ENCODE results near the gene PAX5. TPM values are rescaled to one million over a fixed set of nuclear protein-coding genes. Genes with fewer than 3 reads are reported as not detected.

Gene PAX5
- total RNA-seq, 3 donors from 2014 or later (not counting 1 experiment from before 2014, with no cell fraction given): 1.3 to 2.1 (median 2.0) TPM

DNA sequence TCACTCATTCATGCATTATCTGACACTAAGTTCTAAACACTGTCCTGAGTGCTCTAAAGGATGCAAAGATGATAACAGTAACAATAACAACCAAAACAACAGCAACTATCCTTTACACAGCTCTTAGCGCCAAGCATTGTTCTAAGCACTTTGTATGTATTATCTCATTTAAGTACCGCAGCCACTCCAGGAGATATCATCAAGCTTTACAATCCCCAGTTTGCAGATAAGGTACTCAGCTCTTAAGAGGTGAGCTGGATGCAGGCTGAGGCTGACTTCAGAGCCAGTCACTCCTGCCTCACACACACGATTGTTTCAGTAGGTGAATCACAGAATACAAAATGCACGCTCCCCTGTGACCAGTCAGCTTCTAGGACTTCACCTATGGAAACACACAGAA lies 141.8 kb downstream of the PAX5 start:
- Histone ChIP-seq H3K9me3 (ENCODE audit: control insufficient read depth, insufficient read depth, low read length) (no peaks in the 10 kb centered on the region), H3K36me3 (ENCODE audit: control insufficient read depth, insufficient read depth, low read length) (no peaks in the 10 kb centered on the region), H3K4me3 (ENCODE audit: low read length) (no peak overlapping the region), H3K27ac (ENCODE audit: low read length) (no peak overlapping the region), H3K4me1 (ENCODE audit: control insufficient read depth, insufficient read depth, low read length) (no peaks in the 10 kb centered on the region), H3K27me3 (ENCODE audit: control insufficient read depth, insufficient read depth, low read length) (no peaks in the 10 kb centered on the region)
- no peaks in the 10 kb centered on the region for H3K9me3 Mint-ChIP-seq
- H3K27ac Mint-ChIP-seq: no peak overlapping the region
- no peak overlapping the region for H3K4me3 Mint-ChIP-seq
- peaks cover 15 to 40% of the 10 kb centered on the region in 2 donors for H3K27me3 Mint-ChIP-seq (ENCODE audit: low read depth in 2 of 2)
- TF ChIP-seq, protein P1, sequence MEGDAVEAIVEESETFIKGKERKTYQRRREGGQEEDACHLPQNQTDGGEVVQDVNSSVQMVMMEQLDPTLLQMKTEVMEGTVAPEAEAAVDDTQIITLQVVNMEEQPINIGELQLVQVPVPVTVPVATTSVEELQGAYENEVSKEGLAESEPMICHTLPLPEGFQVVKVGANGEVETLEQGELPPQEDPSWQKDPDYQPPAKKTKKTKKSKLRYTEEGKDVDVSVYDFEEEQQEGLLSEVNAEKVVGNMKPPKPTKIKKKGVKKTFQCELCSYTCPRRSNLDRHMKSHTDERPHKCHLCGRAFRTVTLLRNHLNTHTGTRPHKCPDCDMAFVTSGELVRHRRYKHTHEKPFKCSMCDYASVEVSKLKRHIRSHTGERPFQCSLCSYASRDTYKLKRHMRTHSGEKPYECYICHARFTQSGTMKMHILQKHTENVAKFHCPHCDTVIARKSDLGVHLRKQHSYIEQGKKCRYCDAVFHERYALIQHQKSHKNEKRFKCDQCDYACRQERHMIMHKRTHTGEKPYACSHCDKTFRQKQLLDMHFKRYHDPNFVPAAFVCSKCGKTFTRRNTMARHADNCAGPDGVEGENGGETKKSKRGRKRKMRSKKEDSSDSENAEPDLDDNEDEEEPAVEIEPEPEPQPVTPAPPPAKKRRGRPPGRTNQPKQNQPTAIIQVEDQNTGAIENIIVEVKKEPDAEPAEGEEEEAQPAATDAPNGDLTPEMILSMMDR (IDR thresholded peaks at IDR 0.05): no peak
- intact Hi-C loops (cut with micrococcal nuclease): no loop called here
- ATAC-seq (no peak), DNase-seq (no peak)
- H3K36me3 Mint-ChIP-seq: no peaks in the 10 kb centered on the region
- H3K4me1 Mint-ChIP-seq: no peaks in the 10 kb centered on the region
- WGBS (ENCODE audit: insufficient coverage): 90% methylated on average over 4 of the region's 4 CpGs

DNA sequence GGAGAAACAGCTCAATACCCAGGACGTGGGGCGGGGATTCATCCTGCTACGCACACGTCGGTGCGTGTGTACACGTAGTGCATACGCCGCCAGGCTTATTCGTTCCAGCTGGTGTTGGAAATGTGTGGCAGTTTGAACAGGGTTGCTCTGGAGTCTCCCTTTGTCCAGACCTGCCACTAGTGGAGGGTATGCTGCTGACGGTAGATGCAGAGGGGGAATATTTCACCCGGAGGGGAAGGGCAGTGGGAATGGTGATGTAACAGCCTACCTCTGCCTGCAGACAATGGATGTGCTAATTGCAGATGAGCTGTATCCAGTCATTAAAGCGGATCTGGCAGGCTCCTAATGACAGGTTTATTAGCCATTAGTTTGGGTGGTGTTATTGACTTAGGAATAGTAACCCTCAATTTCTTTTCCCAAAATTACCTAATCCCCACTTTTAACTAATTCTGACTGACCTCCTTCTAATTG lies 142.7 kb downstream of the PAX5 start:
- Mint-ChIP-seq H3K36me3 (no peaks in the 10 kb centered on the region), H3K4me1 (no peaks in the 10 kb centered on the region), H3K9me3 (no peaks in the 10 kb centered on the region), H3K4me3 (no peak overlapping the region), H3K27ac (no peak overlapping the region), H3K27me3 (ENCODE audit: low read depth in 2 of 2) (peaks cover 15 to 49% of the 10 kb centered on the region in 2 donors)
- H3K9me3 ChIP-seq (ENCODE audit: control insufficient read depth, insufficient read depth, low read length): no peaks in the 10 kb centered on the region
- H3K27ac ChIP-seq (ENCODE audit: low read length): no peak overlapping the region
- no peaks in the 10 kb centered on the region for H3K27me3 ChIP-seq (ENCODE audit: control insufficient read depth, insufficient read depth, low read length)
- no peak for ATAC-seq
- 82% methylated on average over 13 of the region's 13 CpGs for WGBS (ENCODE audit: insufficient coverage)
- no peaks in the 10 kb centered on the region for H3K36me3 ChIP-seq (ENCODE audit: control insufficient read depth, insufficient read depth, low read length)
- H3K4me3 ChIP-seq (ENCODE audit: low read length): no peak overlapping the region
- no peak for DNase-seq
- TF ChIP-seq, protein P1 (IDR thresholded peaks at IDR 0.05): no peak
- H3K4me1 ChIP-seq (ENCODE audit: control insufficient read depth, insufficient read depth, low read length): no peaks in the 10 kb centered on the region
- intact Hi-C loops (cut with micrococcal nuclease): no loop called here

DNA sequence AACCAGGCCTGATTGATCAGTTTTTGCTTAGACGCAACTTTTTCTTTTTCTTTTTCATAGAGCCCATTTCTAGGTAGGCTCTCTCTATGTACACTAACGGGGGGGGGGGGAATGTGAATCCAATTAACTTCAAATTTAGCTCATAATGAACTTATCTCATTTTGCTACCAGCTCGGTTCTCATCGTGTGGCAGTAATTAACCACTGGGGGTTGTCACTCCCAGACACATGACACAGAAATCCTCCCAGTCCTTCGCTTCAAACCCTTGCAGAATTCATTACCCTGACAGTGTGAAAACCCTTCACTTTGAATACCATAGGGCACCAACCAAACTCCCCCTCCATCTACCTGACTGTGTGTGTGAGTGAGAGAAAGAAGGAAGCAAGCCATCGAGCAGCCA lies 144.2 kb downstream of the PAX5 start:
- H3K4me1 ChIP-seq (ENCODE audit: control insufficient read depth, insufficient read depth, low read length): no peaks in the 10 kb centered on the region
- no peaks in the 10 kb centered on the region for H3K27me3 ChIP-seq (ENCODE audit: control insufficient read depth, insufficient read depth, low read length)
- intact Hi-C loops (cut with micrococcal nuclease): no loop called here
- H3K4me1 Mint-ChIP-seq: no peaks in the 10 kb centered on the region
- H3K36me3 ChIP-seq (ENCODE audit: control insufficient read depth, insufficient read depth, low read length): no peaks in the 10 kb centered on the region
- no peak for DNase-seq
- no peak overlapping the region for H3K27ac Mint-ChIP-seq
- no peaks in the 10 kb centered on the region for H3K9me3 ChIP-seq (ENCODE audit: control insufficient read depth, insufficient read depth, low read length)
- no peak overlapping the region for H3K4me3 ChIP-seq (ENCODE audit: low read length)
- TF ChIP-seq, protein P1 (IDR thresholded peaks at IDR 0.05): no peak
- no peak overlapping the region for H3K27ac ChIP-seq (ENCODE audit: low read length)
- peaks cover 17 to 57% of the 10 kb centered on the region in 2 donors for H3K27me3 Mint-ChIP-seq (ENCODE audit: low read depth in 2 of 2)
- no peak overlapping the region for H3K4me3 Mint-ChIP-seq
- no peak for ATAC-seq
- 73% methylated on average over 4 of the region's 6 CpGs for WGBS (ENCODE audit: insufficient coverage)
- H3K9me3 Mint-ChIP-seq: no peaks in the 10 kb centered on the region
- H3K36me3 Mint-ChIP-seq: no peaks in the 10 kb centered on the region

DNA sequence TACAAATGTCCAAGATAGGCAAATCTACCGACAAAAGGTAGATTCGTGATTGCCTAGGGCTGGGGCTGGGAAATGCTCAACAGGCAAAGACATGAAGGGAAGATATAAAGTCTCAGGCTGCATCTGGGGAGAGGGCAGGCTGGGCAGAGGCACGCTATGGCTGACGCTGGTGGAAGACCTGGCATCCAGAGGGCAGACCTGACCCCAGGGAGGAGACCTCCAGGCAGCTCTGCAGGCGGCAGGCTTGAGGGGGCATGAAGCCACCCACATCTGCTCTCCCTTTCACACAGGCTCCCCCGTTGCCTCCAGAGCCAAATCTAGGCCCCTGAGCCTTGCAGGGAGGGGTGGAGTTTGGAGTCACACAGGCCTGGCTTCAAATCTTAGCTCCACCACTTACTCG lies 145.5 kb downstream of the PAX5 start:
- Mint-ChIP-seq H3K9me3 (no peaks in the 10 kb centered on the region), H3K27ac (no peak overlapping the region), H3K36me3 (no peaks in the 10 kb centered on the region), H3K4me1 (no peaks in the 10 kb centered on the region), H3K4me3 (no peak overlapping the region), H3K27me3 (ENCODE audit: low read depth in 2 of 2) (peaks cover 20 to 58% of the 10 kb centered on the region in 2 donors)
- TF ChIP-seq, protein P1 (IDR thresholded peaks at IDR 0.05): no peak
- Histone ChIP-seq H3K36me3 (ENCODE audit: control insufficient read depth, insufficient read depth, low read length) (no peaks in the 10 kb centered on the region), H3K27ac (ENCODE audit: low read length) (no peak overlapping the region), H3K9me3 (ENCODE audit: control insufficient read depth, insufficient read depth, low read length) (no peaks in the 10 kb centered on the region), H3K4me1 (ENCODE audit: control insufficient read depth, insufficient read depth, low read length) (no peaks in the 10 kb centered on the region), H3K27me3 (ENCODE audit: control insufficient read depth, insufficient read depth, low read length) (no peaks in the 10 kb centered on the region), H3K4me3 (ENCODE audit: low read length) (no peak overlapping the region)
- ATAC-seq (no peak), DNase-seq (no peak)
- WGBS (ENCODE audit: insufficient coverage): 85% methylated on average over 5 of the region's 7 CpGs
- intact Hi-C loops (cut with micrococcal nuclease): no loop called here

Data from natural killer cell (primary cell).